ENCODE results near the gene PNKP. TPM values are rescaled to one million over a fixed set of nuclear protein-coding genes. Genes with fewer than 3 reads are reported as not detected.
A peak's percentile ranks its signal among the peaks of the same experiment; 100 is the strongest.

The PNKP gene
- total RNA-seq, 1 experiment from 2014 or later: 90.3 TPM

- Mint-ChIP-seq H3K4me1 (ENCODE audit: insufficient read depth, unreplicated experiment) (peaks cover 16% of the 10 kb centered on the region), H3K9me3 (ENCODE audit: unreplicated experiment) (no peaks in the 10 kb centered on the region), H3K4me3 (ENCODE audit: unreplicated experiment) (no peak overlapping the region), H3K36me3 (ENCODE audit: insufficient read depth, unreplicated experiment) (peaks cover 56% of the 10 kb centered on the region), H3K27ac (ENCODE audit: low read depth, unreplicated experiment) (peak overlapping the region; percentile 35), H3K27me3 (ENCODE audit: insufficient read depth, unreplicated experiment) (no peaks in the 10 kb centered on the region)
- ChIA-PET CTCF (no interaction called here), POLR2A (no interaction called here)
- DNase-seq (ENCODE audit: unreplicated experiment): no peak
- TF ChIP-seq CTCF (IDR thresholded peaks at IDR 0.05; ENCODE audit: unreplicated experiment): no peak
- intact Hi-C loops (cut with micrococcal nuclease): loop anchor here (10.0 kb wide), 1 partner anchor 181 kb away; the partner anchor contains the start of gene PRMT1
- no TSS peak for BruUV-seq (replicated peaks)
These were observed 11.5 kb downstream of the PNKP start for GRCh38 chr19:49855676-49856573.

- H3K4me1 Mint-ChIP-seq (ENCODE audit: insufficient read depth, unreplicated experiment): peaks cover 16% of the 10 kb centered on the region
- POLR2A ChIA-PET: interaction anchor here (0.7 kb wide), 1 partner anchor 20 kb away, joined by 3 read pairs; no protein-coding TSS in a partner anchor
- H3K27me3 Mint-ChIP-seq (ENCODE audit: insufficient read depth, unreplicated experiment): no peaks in the 10 kb centered on the region
- intact Hi-C loops (cut with micrococcal nuclease): loop anchor here (10.0 kb wide), 1 partner anchor 180 kb away; the partner anchor contains the start of gene PRMT1
- no peaks in the 10 kb centered on the region for H3K9me3 Mint-ChIP-seq (ENCODE audit: unreplicated experiment)
- no TSS peak for BruUV-seq (replicated peaks)
- H3K4me3 Mint-ChIP-seq (ENCODE audit: unreplicated experiment): no peak overlapping the region
- no peak for DNase-seq (ENCODE audit: unreplicated experiment)
- TF ChIP-seq CTCF (IDR thresholded peaks at IDR 0.05; ENCODE audit: unreplicated experiment): no peak
- H3K36me3 Mint-ChIP-seq (ENCODE audit: insufficient read depth, unreplicated experiment): peaks cover 53% of the 10 kb centered on the region
- H3K27ac Mint-ChIP-seq (ENCODE audit: low read depth, unreplicated experiment): peak overlapping the region; percentile 35
- CTCF ChIA-PET: interaction anchor here (0.6 kb wide), 1 partner anchor 286 kb away, joined by 4 read pairs; no protein-coding TSS in a partner anchor
These were observed 12.1 kb downstream of the PNKP start for GRCh38 chr19:49855277-49855675.

- H3K36me3 Mint-ChIP-seq (ENCODE audit: insufficient read depth, unreplicated experiment): peaks cover 52% of the 10 kb centered on the region
These were observed 12.8 kb downstream of the PNKP start for GRCh38 chr19:49854378-49855263.

More at GRCh38 chr19:49854378-49855263, 12.8 kb downstream of the PNKP start:
- DNase-seq (ENCODE audit: unreplicated experiment): no peak
- no peaks in the 10 kb centered on the region for H3K9me3 Mint-ChIP-seq (ENCODE audit: unreplicated experiment)
- peaks cover 22% of the 10 kb centered on the region for H3K4me1 Mint-ChIP-seq (ENCODE audit: insufficient read depth, unreplicated experiment)
- ChIA-PET POLR2A (interaction anchor here (0.7 to 4.3 kb wide), 3 partner anchors 12 to 21 kb away, joined by 3 to 40 read pairs (median 3); no protein-coding TSS in a partner anchor), CTCF (interaction anchor here (0.6 to 0.7 kb wide), 2 partner anchors 286 to 350 kb away, joined by 4 read pairs; no protein-coding TSS in a partner anchor)
- intact Hi-C loops (cut with micrococcal nuclease): loop anchor here (5.0 to 10.0 kb wide), 2 partner anchors 87 to 180 kb away; partner anchors contain the start of genes AP2A1 and PRMT1
- H3K27me3 Mint-ChIP-seq (ENCODE audit: insufficient read depth, unreplicated experiment): no peaks in the 10 kb centered on the region
- no peak overlapping the region for H3K4me3 Mint-ChIP-seq (ENCODE audit: unreplicated experiment)
- no peak for TF ChIP-seq CTCF (IDR thresholded peaks at IDR 0.05; ENCODE audit: unreplicated experiment)
- BruUV-seq (replicated peaks): no TSS peak
- no peak overlapping the region for H3K27ac Mint-ChIP-seq (ENCODE audit: low read depth, unreplicated experiment)
